Measurements from ENCODE around the gene LDLRAD4.

GRCh38 chr18:13493725-13494124, 275.2 kb downstream of the LDLRAD4 start:
- TF ChIP-seq CTCF (conservative IDR thresholded peaks at IDR 0.05): no peak
- TF ChIP-seq EZH2 (IDR thresholded peaks at IDR 0.05; ENCODE audit: low read depth): no peak

Data from PC-9 (cell line).